MM.1S (cell line): ENCODE results near the gene DDX52.
"Not testable (repeated sequence)": the region's sequence is repeated elsewhere in the genome, so short reads cannot be mapped to it uniquely, and the experiment has no call there.

Experiments used
- DNase-seq: peaks from one replicate; pipeline ENCODE4 v3.0.0-alpha.2; 2015
- H2AFZ ChIP-seq: fragments of 300-600 bp; sonication (generic); 2 replicates; pipeline ENCODE4 v1.6.0; 2016; ENCODE audit warnings: antibody characterized with exemption, low read length
- H3F3A ChIP-seq: fragments of 300-600 bp; sonication (generic); 2 replicates; pipeline ENCODE4 v1.6.1; 2016; ENCODE audit warnings: mild to moderate bottlenecking, antibody characterized with exemption, low read length, moderate library complexity, mixed read lengths; ENCODE audit not compliant: insufficient read depth
- H3K27ac ChIP-seq: fragments of 300-600 bp; sonication (generic); 2 replicates; pipeline ENCODE4 v1.5.1; 2016; ENCODE audit warnings: mild to moderate bottlenecking, low read length
- H3K27me3 ChIP-seq: fragments of 300-600 bp; sonication (generic); replicated peaks from 2 replicates; pipeline ENCODE4 v1.6.0; 2016; ENCODE audit warnings: low read length; ENCODE audit not compliant: insufficient read depth
- H3K36me3 ChIP-seq: fragments of 300-600 bp; sonication (generic); replicated peaks from 2 replicates; pipeline ENCODE4 v1.6.1; 2016; ENCODE audit warnings: mild to moderate bottlenecking, low read length, mixed read lengths; ENCODE audit not compliant: insufficient read depth
- H3K4me1 ChIP-seq: fragments of 300-600 bp; sonication (generic); 2 replicates; pipeline ENCODE4 v1.6.1; 2016; ENCODE audit warnings: low read length, mixed read lengths
- H3K4me2 ChIP-seq: fragments of 300-600 bp; sonication (generic); 2 replicates; pipeline ENCODE4 v1.6.0; 2016; ENCODE audit warnings: low read depth, low read length
- H3K4me3 ChIP-seq: fragments of 300-600 bp; sonication (generic); 2 replicates; pipeline ENCODE4 v1.5.1; 2016; ENCODE audit warnings: low read length, mixed read lengths
- H3K79me2 ChIP-seq: fragments of 300-600 bp; sonication (generic); 2 replicates; pipeline ENCODE4 v1.6.1; 2016; ENCODE audit warnings: mixed run types, low read length, mixed read lengths
- H3K9ac ChIP-seq: fragments of 300-600 bp; sonication (generic); 2 replicates; pipeline ENCODE4 v1.6.1; 2016; ENCODE audit warnings: low read length, mixed read lengths
- H3K9me2 ChIP-seq: fragments of 300-600 bp; sonication (generic); replicated peaks from 2 replicates; pipeline ENCODE4 v1.6.1; 2016; ENCODE audit warnings: mild to moderate bottlenecking, low read length, mixed read lengths; ENCODE audit not compliant: insufficient read depth
- H3K9me3 ChIP-seq: fragments of 300-600 bp; sonication (generic); replicated peaks from 2 replicates; pipeline ENCODE4 v1.6.1; 2016; ENCODE audit warnings: mild to moderate bottlenecking, low read length, mixed read lengths; ENCODE audit not compliant: insufficient read depth
- H4K20me1 ChIP-seq: fragments of 300-600 bp; sonication (generic); 2 replicates; pipeline ENCODE4 v1.6.1; 2016; ENCODE audit warnings: mild to moderate bottlenecking, low read length, moderate library complexity, mixed read lengths; ENCODE audit not compliant: insufficient read depth
- CTCF ChIP-seq: fragments of 300-600 bp; sonication (generic); IDR thresholded peaks from 2 replicates; pipeline ENCODE4 v1.5.1; 2016; ENCODE audit warnings: antibody characterized with exemption, low read length, mixed read lengths
- EZH2 ChIP-seq: fragments of 300-600 bp; sonication (generic); optimal IDR thresholded peaks from 2 replicates; pipeline ENCODE3; 2017; ENCODE audit warnings: low read depth, mild to moderate bottlenecking, antibody characterized with exemption, low read length, mixed read lengths
- EZH2phosphoT487 ChIP-seq: fragments of 300-600 bp; sonication (generic); IDR thresholded peaks from 2 replicates; pipeline ENCODE4 v1.6.1; 2018; ENCODE audit warnings: antibody characterized with exemption, low read length

DDX52 gene

GRCh38 chr17:37614823-37615222, 28.4 kb downstream of the DDX52 start:
- Histone ChIP-seq H3K79me2 (no peaks in the 10 kb centered on the region), H3K4me1 (peaks cover 5% of the 10 kb centered on the region; the same call in 1 of the 2 replicates), H3K9me3 (no peaks in the 10 kb centered on the region), H3K9me2 (no peaks in the 10 kb centered on the region), H3K36me3 (no peaks in the 10 kb centered on the region; the same call in 1 of the 2 replicates), H4K20me1 (no peaks in the 10 kb centered on the region), H3K4me2 (no peak overlapping the region), H3K4me3 (no peak overlapping the region), H3K9ac (no peak overlapping the region), H2AFZ (no peak overlapping the region), H3K27ac (no peak overlapping the region), H3K27me3 (no peaks in the 10 kb centered on the region), H3F3A (peaks cover 11% of the 10 kb centered on the region)
- TF ChIP-seq CTCF, result no peak
- TF ChIP-seq EZH2, result no peak
- TF ChIP-seq EZH2phosphoT487, result no peak
- no peak for DNase-seq

- Histone ChIP-seq H3F3A (peaks cover 15% of the 10 kb centered on the region), H3K4me2 (no peak overlapping the region), H3K9me2 (no peaks in the 10 kb centered on the region), H3K9me3 (no peaks in the 10 kb centered on the region), H4K20me1 (no peaks in the 10 kb centered on the region), H3K9ac (no peak overlapping the region), H3K4me3 (no peak overlapping the region), H3K79me2 (no peaks in the 10 kb centered on the region), H3K27ac (no peak overlapping the region), H3K4me1 (peaks cover 5% of the 10 kb centered on the region; the same call in 1 of the 2 replicates), H2AFZ (no peak overlapping the region), H3K36me3 (no peaks in the 10 kb centered on the region; the same call in 1 of the 2 replicates), H3K27me3 (no peaks in the 10 kb centered on the region)
- TF ChIP-seq EZH2, result no peak
- TF ChIP-seq EZH2phosphoT487, result no peak
- DNase-seq, result no peak
Measured at GRCh38 chr17:37614391-37614790, 28.9 kb downstream of the DDX52 start.

DNA sequence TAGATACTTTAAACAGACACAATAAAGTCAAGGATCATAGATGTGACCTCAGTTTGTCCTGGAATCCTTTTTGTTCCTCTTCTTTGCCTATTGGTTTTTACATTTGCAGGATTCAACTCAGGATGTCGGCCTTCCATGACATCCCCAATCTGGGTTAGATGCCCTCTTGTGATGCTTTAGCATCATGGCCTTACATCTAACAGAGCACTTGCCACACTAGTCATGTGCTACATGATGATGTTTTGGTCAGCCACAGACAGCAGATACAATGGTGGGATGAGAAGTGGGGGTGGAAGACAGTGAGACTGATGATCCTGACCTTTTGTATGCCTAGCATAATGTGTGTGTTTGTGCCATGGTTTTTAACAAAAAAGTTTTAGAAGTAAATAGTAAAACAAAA, 32.3 kb downstream of the DDX52 start:
- Histone ChIP-seq H3K79me2 (peaks cover 25% of the 10 kb centered on the region), H3K4me3 (no peak overlapping the region), H2AFZ (no peak overlapping the region), H3K27ac (no peak overlapping the region), H3K36me3 (no peaks in the 10 kb centered on the region; the same call in 1 of the 2 replicates), H3K4me2 (no peak overlapping the region), H3K9me3 (no peaks in the 10 kb centered on the region), H3K9me2 (no peaks in the 10 kb centered on the region), H3K4me1 (peaks cover 17% of the 10 kb centered on the region; the same call in 1 of the 2 replicates), H3F3A (peaks cover 35% of the 10 kb centered on the region), H3K27me3 (no peaks in the 10 kb centered on the region), H4K20me1 (no peaks in the 10 kb centered on the region), H3K9ac (no peak overlapping the region)
- no peak for TF ChIP-seq CTCF
- no peak for TF ChIP-seq EZH2phosphoT487
- no peak for TF ChIP-seq EZH2
- no peak for DNase-seq

GRCh38 chr17:37610041-37610420, 33.2 kb downstream of the DDX52 start:
- peaks cover 34% of the 10 kb centered on the region for H3K79me2 ChIP-seq
- H4K20me1 ChIP-seq, H3K9me2 ChIP-seq, H3K27me3 ChIP-seq, DNase-seq, H3K36me3 ChIP-seq, H3K9me3 ChIP-seq: not testable (repeated sequence)
- peak overlapping the region; percentile 45; the same call in 1 of the 2 replicates for H3K9ac ChIP-seq
- peak overlapping the region; percentile 53; the same call in 1 of the 2 replicates for H3K4me2 ChIP-seq
- H3F3A ChIP-seq, result peaks cover 35% of the 10 kb centered on the region
- peak overlapping the region; percentile 44; the same call in 1 of the 2 replicates for H2AFZ ChIP-seq
- H3K4me3 ChIP-seq, result peak overlapping the region; percentile 88
- H3K27ac ChIP-seq, result peak overlapping the region; percentile 77; the same call in 1 of the 2 replicates
- peaks cover 21% of the 10 kb centered on the region; the same call in 1 of the 2 replicates for H3K4me1 ChIP-seq
